OCI-LY1 (cell line): ENCODE measurements around the gene PHLPP1.

Experiments used
- H2AFZ ChIP-seq: fragments of 200-600 bp; sonication (generic), shearing (Covaris generic); 2 replicates; pipeline ENCODE4 v1.6.0; 2014; ENCODE audit warnings: antibody characterized with exemption, mild to moderate bottlenecking, low read length
- H3F3A ChIP-seq: fragments of 200-600 bp; sonication (generic), shearing (Covaris generic); 2 replicates; pipeline ENCODE4 v1.6.0; 2014; ENCODE audit warnings: mild to moderate bottlenecking, antibody characterized with exemption, low read length, moderate library complexity; ENCODE audit not compliant: insufficient read depth
- H3K27ac ChIP-seq: fragments of 200-600 bp; sonication (generic); 2 replicates; pipeline ENCODE4 v1.5.1; 2014; ENCODE audit warnings: low read length, mixed run types, mild to moderate bottlenecking, low read depth; ENCODE audit not compliant: poor library complexity, severe bottlenecking
- H3K27me3 ChIP-seq: fragments of 200-600 bp; sonication (generic); 2 replicates; pipeline ENCODE4 v1.6.0; 2014; ENCODE audit warnings: antibody characterized with exemption, mild to moderate bottlenecking, low read length, moderate library complexity; ENCODE audit not compliant: insufficient read depth
- H3K36me3 ChIP-seq: fragments of 200-600 bp; sonication (generic); 2 replicates; pipeline ENCODE4 v1.6.1; 2014; ENCODE audit warnings: mild to moderate bottlenecking, antibody characterized with exemption, low read length, moderate library complexity, mixed read lengths; ENCODE audit not compliant: insufficient read depth
- H3K4me1 ChIP-seq: fragments of 200-600 bp; sonication (generic); 2 replicates; pipeline ENCODE4 v1.5.1; 2014; ENCODE audit warnings: mild to moderate bottlenecking, low read length, moderate library complexity; ENCODE audit not compliant: insufficient read depth, severe bottlenecking
- H3K4me2 ChIP-seq: fragments of 200-600 bp; sonication (generic), shearing (Covaris generic); 2 replicates; pipeline ENCODE4 v1.6.1; 2014; ENCODE audit warnings: low read length
- H3K4me3 ChIP-seq: fragments of 200-600 bp; sonication (generic); 2 replicates; pipeline ENCODE4 v1.5.1; 2014; ENCODE audit warnings: low read length, low read depth, mild to moderate bottlenecking, mixed read lengths; ENCODE audit not compliant: poor library complexity, severe bottlenecking
- H3K79me2 ChIP-seq: fragments of 200-600 bp; shearing (Covaris generic); 2 replicates; pipeline ENCODE4 v1.6.1; 2016; ENCODE audit warnings: mixed run types, low read length, mixed read lengths; ENCODE audit not compliant: insufficient read depth
- H3K9ac ChIP-seq: fragments of 200-600 bp; sonication (generic), shearing (Covaris generic); 2 replicates; pipeline ENCODE4 v1.6.1; 2014; ENCODE audit warnings: mild to moderate bottlenecking, low read length, mixed read lengths
- H3K9me2 ChIP-seq: fragments of 200-600 bp; sonication (generic), shearing (Covaris generic); 2 replicates; pipeline ENCODE4 v1.6.1; 2014; ENCODE audit warnings: low read depth, mild to moderate bottlenecking, low read length, mixed read lengths
- H3K9me3 ChIP-seq: fragments of 200-600 bp; shearing (Covaris generic); 2 replicates; pipeline ENCODE4 v1.6.1; 2014; ENCODE audit warnings: low read length, mixed read lengths
- H4K20me1 ChIP-seq: fragments of 200-600 bp; sonication (generic), shearing (Covaris generic); 2 replicates; pipeline ENCODE4 v1.6.0; 2016; ENCODE audit warnings: mild to moderate bottlenecking, low read length; ENCODE audit not compliant: insufficient read depth
- CTCF ChIP-seq: fragments of 200-600 bp; sonication (generic), shearing (Covaris generic); IDR thresholded peaks from 2 replicates; pipeline ENCODE4 v1.5.1; 2017; ENCODE audit warnings: mild to moderate bottlenecking, antibody characterized with exemption, low read length, moderate library complexity, mixed read lengths
- EZH2 ChIP-seq: fragments of 200-600 bp; sonication (generic), shearing (Covaris generic); IDR thresholded peaks from 2 replicates; pipeline ENCODE4 v1.8.0; 2017; ENCODE audit warnings: borderline replicate concordance, mixed run types, mild to moderate bottlenecking, antibody characterized with exemption, low read length, moderate library complexity, mixed read lengths

The PHLPP1 gene

DNA sequence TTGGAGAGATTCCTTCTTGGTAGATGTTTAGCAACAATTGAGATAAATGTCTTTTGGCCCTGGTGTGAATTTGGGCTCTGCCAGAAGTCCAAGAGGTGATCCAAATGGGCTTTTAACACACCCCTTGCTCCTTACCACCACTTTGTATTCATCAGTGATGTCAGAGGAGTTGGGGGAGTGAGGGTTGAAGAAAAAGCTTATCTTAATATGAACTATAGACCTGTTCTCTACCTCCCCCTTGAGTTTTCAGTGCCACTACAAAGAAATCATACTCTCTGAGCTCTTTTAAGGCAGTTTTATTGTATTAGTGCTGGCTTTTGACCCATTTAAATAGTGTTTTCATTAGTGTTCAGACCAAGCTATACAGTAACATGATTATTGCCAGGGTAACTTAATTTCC lies 229.1 kb downstream of the PHLPP1 start:
- Histone ChIP-seq H3K4me1 (peaks cover 4% of the 10 kb centered on the region), H4K20me1 (no peaks in the 10 kb centered on the region), H3K36me3 (peaks cover 7% of the 10 kb centered on the region; the same call in 1 of the 2 replicates), H3K9ac (no peak overlapping the region), H3K79me2 (no peaks in the 10 kb centered on the region), H3K27ac (no peak overlapping the region), H3K9me2 (no peaks in the 10 kb centered on the region), H3K27me3 (no peaks in the 10 kb centered on the region), H3F3A (no peaks in the 10 kb centered on the region), H3K4me2 (no peak overlapping the region), H3K9me3 (no peaks in the 10 kb centered on the region), H2AFZ (no peak overlapping the region), H3K4me3 (no peak overlapping the region)
- TF ChIP-seq EZH2 (no peak), CTCF (0 out of 2 replicates have a peak, but pooled peaks have one; percentile 7)

DNA sequence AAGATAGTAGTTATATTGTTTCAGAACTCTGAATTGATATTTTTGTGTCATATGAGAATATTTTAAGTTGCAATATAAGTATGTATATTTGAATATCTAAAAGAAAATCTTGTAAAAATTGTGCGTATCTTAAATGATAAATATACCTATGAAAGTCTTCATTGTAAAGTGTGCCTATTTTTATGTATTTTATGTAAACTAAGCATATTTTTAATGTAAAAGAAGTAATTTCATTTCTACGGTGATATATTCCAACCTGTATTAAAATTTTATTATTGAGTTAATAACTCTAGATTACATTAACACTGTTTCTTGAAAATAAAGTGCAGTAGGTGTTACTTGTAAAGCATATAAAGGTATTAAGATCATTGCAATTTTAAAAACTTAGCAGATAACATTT lies 233.4 kb downstream of the PHLPP1 start:
- Histone ChIP-seq H4K20me1 (no peaks in the 10 kb centered on the region), H3F3A (no peaks in the 10 kb centered on the region), H3K9me2 (no peaks in the 10 kb centered on the region), H3K36me3 (peaks cover 7% of the 10 kb centered on the region; the same call in 1 of the 2 replicates), H3K9me3 (no peaks in the 10 kb centered on the region), H3K4me2 (no peak overlapping the region), H3K27me3 (no peaks in the 10 kb centered on the region), H3K27ac (no peak overlapping the region), H2AFZ (no peak overlapping the region), H3K4me1 (peaks cover 5% of the 10 kb centered on the region), H3K9ac (no peak overlapping the region), H3K4me3 (no peak overlapping the region), H3K79me2 (no peaks in the 10 kb centered on the region)
- no peak for TF ChIP-seq CTCF
- TF ChIP-seq EZH2: no peak

DNA sequence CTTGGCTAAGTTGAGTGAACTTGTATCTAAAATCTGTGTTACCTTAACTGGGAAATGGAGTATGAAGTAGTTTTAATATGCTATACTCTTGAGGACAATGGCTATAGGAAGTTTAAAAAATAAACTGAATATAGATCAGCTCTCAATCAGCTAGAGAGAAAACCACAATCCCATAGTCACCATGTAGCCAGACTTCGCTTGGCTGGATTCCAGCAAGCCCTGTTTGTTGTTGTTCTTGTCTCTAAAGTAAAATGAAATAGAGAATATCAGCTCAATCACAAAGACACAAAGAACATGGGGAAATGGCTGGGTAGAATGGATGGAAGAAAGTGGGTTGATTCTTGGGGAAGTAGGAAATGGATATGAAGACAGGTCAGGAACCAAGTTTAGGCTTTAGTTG lies 234.9 kb downstream of the PHLPP1 start:
- Histone ChIP-seq H3K9ac (no peak overlapping the region), H2AFZ (no peak overlapping the region), H3K4me1 (peaks cover 6% of the 10 kb centered on the region), H3K79me2 (no peaks in the 10 kb centered on the region), H3K9me2 (no peaks in the 10 kb centered on the region), H3K27ac (no peak overlapping the region), H3K4me3 (no peak overlapping the region), H4K20me1 (no peaks in the 10 kb centered on the region), H3K36me3 (peaks cover 4% of the 10 kb centered on the region; the same call in 1 of the 2 replicates), H3F3A (no peaks in the 10 kb centered on the region), H3K4me2 (no peak overlapping the region), H3K9me3 (no peaks in the 10 kb centered on the region), H3K27me3 (no peaks in the 10 kb centered on the region)
- TF ChIP-seq CTCF (no peak), EZH2 (no peak)
